ENCODE data around the gene TGM1. TPM values are rescaled to one million over a fixed set of nuclear protein-coding genes. Genes with fewer than 3 reads are reported as not detected.

Gene TGM1
- total and polyA plus RNA-seq, 5 donors from 2014 or later = 4.0 TPM; not detected in 4

- H3K4me1 ChIP-seq (ENCODE audit: control insufficient read depth, insufficient read depth, low read length, poor library complexity, severe bottlenecking) = peaks cover 31% of the 10 kb centered on the region
- Mint-ChIP-seq H3K4me1 (peaks cover 22 to 55% (median 39%) of the 10 kb centered on the region in 4 donors), H3K27ac (peak overlapping the region; percentile 78 to 93 (median 92)), H3K27me3 (no peaks in the 10 kb centered on the region), H3K4me3 (peak overlapping the region; percentile 6 to 86 (median 50)), H3K9me3 (no peaks in the 10 kb centered on the region), H3K36me3 (peaks cover 28% of the 10 kb centered on the region)
- H3K9me3 ChIP-seq (ENCODE audit: control insufficient read depth in 2 of 2, low read length in 2 of 2) = no peaks in the 10 kb centered on the region
- H3K27me3 ChIP-seq (ENCODE audit: control insufficient read depth, insufficient read depth, low read length) = no peaks in the 10 kb centered on the region
- DNase-seq = peak in 1 of 3 donors; percentile 18
- ATAC-seq (ENCODE audit: low read depth in 2 of 2) = no peak
- peak overlapping the region; percentile 0 for H3K4me3 ChIP-seq (ENCODE audit: low read depth, low read length)
- peaks cover 32% of the 10 kb centered on the region for H3K36me3 ChIP-seq (ENCODE audit: control insufficient read depth, insufficient read depth, low read length)
- peak overlapping the region; percentile 84 for H3K27ac ChIP-seq (ENCODE audit: insufficient read depth, low read length, poor library complexity, severe bottlenecking)
Measured at GRCh38 chr14:24297190-24297964, 34.4 kb upstream of the TGM1 start.

DNA sequence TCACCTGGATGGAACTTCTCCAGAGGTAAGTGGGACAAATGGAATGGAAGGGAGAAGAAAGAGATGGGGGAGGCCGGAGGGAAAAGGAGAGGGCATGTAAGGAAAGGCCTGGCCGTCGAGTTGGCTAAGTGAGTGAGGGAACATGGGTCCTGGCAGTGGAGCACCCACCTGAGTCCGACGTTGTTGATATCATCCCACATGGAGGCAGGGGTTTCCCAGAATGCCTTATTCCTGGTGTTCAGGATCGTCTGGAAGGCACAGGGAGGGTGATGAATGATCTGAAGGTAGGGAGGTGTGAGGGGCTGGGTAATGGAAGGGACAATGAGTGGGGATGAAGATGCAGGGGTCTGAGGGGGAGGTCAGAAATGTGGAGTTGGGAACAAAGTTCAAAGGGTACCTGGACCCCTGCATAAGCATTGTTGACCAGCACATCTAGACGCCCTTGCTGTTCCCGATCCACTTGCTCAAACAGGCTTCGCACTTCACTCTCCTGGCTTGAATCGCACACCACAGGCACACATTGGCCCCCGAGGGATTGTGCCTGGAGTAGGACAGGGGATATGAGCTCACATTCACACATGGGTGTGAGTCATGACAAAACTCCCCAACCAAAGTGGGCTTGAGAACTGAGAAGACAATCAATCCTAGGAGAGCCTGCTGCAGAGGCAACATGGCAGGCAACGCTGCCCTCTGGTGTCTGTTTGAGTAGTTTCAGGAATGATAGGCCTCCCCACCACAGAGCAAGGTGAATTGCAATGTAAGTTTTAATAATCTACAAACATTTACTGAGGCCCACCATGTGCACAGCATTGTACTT lies 33.6 kb upstream of the TGM1 start:
- ATAC-seq (ENCODE audit: low read depth in 2 of 2) (peak; percentile 63 to 70), DNase-seq (peak; percentile 55 to 84 (median 78))
- Histone ChIP-seq H3K4me1 (ENCODE audit: control insufficient read depth, insufficient read depth, low read length, poor library complexity, severe bottlenecking) (peaks cover 31% of the 10 kb centered on the region), H3K36me3 (ENCODE audit: control insufficient read depth, insufficient read depth, low read length) (peaks cover 32% of the 10 kb centered on the region), H3K27ac (ENCODE audit: insufficient read depth, low read length, poor library complexity, severe bottlenecking) (peak overlapping the region; percentile 84), H3K27me3 (ENCODE audit: control insufficient read depth, insufficient read depth, low read length) (no peaks in the 10 kb centered on the region), H3K9me3 (ENCODE audit: control insufficient read depth in 2 of 2, low read length in 2 of 2) (no peaks in the 10 kb centered on the region), H3K4me3 (ENCODE audit: low read depth, low read length) (peak overlapping the region; percentile 0)
- Mint-ChIP-seq H3K27me3 (no peaks in the 10 kb centered on the region), H3K4me3 (peak overlapping the region in 3 of 4 donors; percentile 39 to 86 (median 65)), H3K36me3 (peaks cover 29% of the 10 kb centered on the region), H3K4me1 (peaks cover 22 to 50% (median 35%) of the 10 kb centered on the region in 4 donors), H3K9me3 (no peaks in the 10 kb centered on the region), H3K27ac (peak overlapping the region; percentile 69 to 93 (median 92))

GRCh38 chr14:24293525-24293924 lies 30.5 kb upstream of the TGM1 start:
- H3K4me3 ChIP-seq (ENCODE audit: low read depth, low read length) = no peak overlapping the region
- peaks cover 46% of the 10 kb centered on the region for H3K36me3 ChIP-seq (ENCODE audit: control insufficient read depth, insufficient read depth, low read length)
- Mint-ChIP-seq H3K27ac (peak overlapping the region in 1 of 3 donors; percentile 56), H3K9me3 (no peaks in the 10 kb centered on the region), H3K36me3 (peaks cover 44% of the 10 kb centered on the region), H3K27me3 (no peaks in the 10 kb centered on the region), H3K4me3 (peak overlapping the region in 1 of 4 donors; percentile 43), H3K4me1 (peaks cover 14 to 27% (median 22%) of the 10 kb centered on the region in 4 donors)
- peaks cover 17% of the 10 kb centered on the region for H3K4me1 ChIP-seq (ENCODE audit: control insufficient read depth, insufficient read depth, low read length, poor library complexity, severe bottlenecking)
- no peaks in the 10 kb centered on the region for H3K27me3 ChIP-seq (ENCODE audit: control insufficient read depth, insufficient read depth, low read length)
- DNase-seq (no peak), ATAC-seq (ENCODE audit: low read depth in 2 of 2) (no peak)
- H3K9me3 ChIP-seq (ENCODE audit: control insufficient read depth in 2 of 2, low read length in 2 of 2) = no peaks in the 10 kb centered on the region
- H3K27ac ChIP-seq (ENCODE audit: insufficient read depth, low read length, poor library complexity, severe bottlenecking) = no peak overlapping the region

DNA sequence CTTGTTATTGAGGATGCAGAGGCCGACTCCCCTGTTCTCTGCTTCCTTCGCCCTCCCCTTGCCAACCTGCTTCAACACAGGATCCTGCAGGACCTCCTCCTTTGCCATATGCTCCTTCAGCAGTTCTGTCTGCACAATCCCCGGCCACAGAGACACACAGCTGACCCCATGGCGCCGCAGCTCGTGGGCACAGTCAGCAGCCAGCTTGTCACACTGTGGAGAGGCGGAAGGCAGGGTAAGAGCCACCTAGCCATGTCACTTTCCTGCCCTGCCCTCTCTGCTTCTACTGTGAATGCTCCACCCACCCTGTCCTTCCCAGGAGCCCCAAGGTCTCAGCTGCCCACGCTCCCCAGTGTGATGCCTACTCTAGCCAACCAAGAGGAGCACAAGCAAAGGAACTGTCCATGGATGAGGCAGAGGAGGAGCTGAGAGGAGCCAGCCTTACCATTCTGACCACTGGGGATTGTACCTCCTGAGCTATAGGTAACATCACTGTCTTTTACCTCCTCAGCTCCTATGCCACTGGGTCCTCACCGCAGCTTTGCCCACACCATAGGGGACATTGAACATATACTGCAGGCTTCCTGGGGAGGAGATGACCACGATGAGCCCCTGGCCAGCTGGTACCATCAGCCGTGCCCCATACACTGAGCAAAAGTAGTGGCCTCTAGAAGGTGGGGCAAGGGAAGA lies 29.3 kb upstream of the TGM1 start:
- Histone ChIP-seq H3K36me3 (ENCODE audit: control insufficient read depth, insufficient read depth, low read length) (peaks cover 46% of the 10 kb centered on the region), H3K4me3 (ENCODE audit: low read depth, low read length) (no peak overlapping the region), H3K27ac (ENCODE audit: insufficient read depth, low read length, poor library complexity, severe bottlenecking) (no peak overlapping the region), H3K27me3 (ENCODE audit: control insufficient read depth, insufficient read depth, low read length) (no peaks in the 10 kb centered on the region), H3K9me3 (ENCODE audit: control insufficient read depth in 2 of 2, low read length in 2 of 2) (no peaks in the 10 kb centered on the region), H3K4me1 (ENCODE audit: control insufficient read depth, insufficient read depth, low read length, poor library complexity, severe bottlenecking) (peaks cover 11% of the 10 kb centered on the region)
- H3K9me3 Mint-ChIP-seq = no peaks in the 10 kb centered on the region
- H3K27me3 Mint-ChIP-seq = no peaks in the 10 kb centered on the region
- H3K27ac Mint-ChIP-seq = peak overlapping the region in 2 of 3 donors; percentile 8 to 46
- no peak for DNase-seq
- no peak for ATAC-seq (ENCODE audit: low read depth in 2 of 2)
- peaks cover 8 to 25% (median 16%) of the 10 kb centered on the region in 4 donors for H3K4me1 Mint-ChIP-seq
- H3K4me3 Mint-ChIP-seq = no peak overlapping the region
- H3K36me3 Mint-ChIP-seq = peaks cover 50% of the 10 kb centered on the region

DNA sequence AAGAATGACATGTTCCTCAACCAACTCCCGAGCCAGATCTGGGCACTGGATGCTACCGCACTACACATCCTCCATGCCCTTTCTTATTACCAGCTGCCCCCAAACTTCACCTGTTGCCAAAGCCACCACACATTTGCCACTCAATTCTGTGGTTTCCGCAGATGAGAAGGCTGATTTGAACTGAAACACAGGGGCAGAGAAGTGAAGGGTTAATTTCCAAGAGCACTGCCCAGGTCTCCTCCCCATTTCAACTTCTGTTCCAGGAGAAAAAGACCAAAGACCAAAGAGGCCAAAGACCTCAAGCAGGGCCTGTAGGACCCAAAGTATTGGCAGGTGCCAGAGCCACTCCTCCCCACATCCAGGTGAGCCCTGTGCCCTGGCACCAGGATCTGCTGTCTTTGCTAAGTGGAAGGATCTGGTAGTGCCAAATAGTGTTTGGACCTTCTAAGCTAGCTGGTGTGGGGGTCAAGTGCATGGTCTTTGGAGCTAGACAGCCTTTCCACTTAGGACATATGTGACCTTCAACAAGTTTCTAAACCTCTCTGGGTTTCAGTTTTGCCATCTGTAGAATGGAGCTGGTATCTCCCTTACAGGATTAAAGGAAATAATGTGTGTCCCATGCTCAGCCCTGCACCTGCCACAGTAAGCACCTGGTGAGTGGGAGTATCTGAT lies 28.6 kb upstream of the TGM1 start:
- Mint-ChIP-seq H3K9me3 (no peaks in the 10 kb centered on the region), H3K36me3 (peaks cover 50% of the 10 kb centered on the region), H3K27ac (peak overlapping the region in 1 of 3 donors; percentile 8), H3K27me3 (no peaks in the 10 kb centered on the region), H3K4me1 (peaks cover under 1 to 19% (median 9%) of the 10 kb centered on the region in 4 donors), H3K4me3 (no peak overlapping the region)
- Histone ChIP-seq H3K9me3 (ENCODE audit: control insufficient read depth in 2 of 2, low read length in 2 of 2) (no peaks in the 10 kb centered on the region), H3K36me3 (ENCODE audit: control insufficient read depth, insufficient read depth, low read length) (peaks cover 46% of the 10 kb centered on the region), H3K27me3 (ENCODE audit: control insufficient read depth, insufficient read depth, low read length) (no peaks in the 10 kb centered on the region), H3K4me3 (ENCODE audit: low read depth, low read length) (no peak overlapping the region), H3K4me1 (ENCODE audit: control insufficient read depth, insufficient read depth, low read length, poor library complexity, severe bottlenecking) (peaks cover 7% of the 10 kb centered on the region), H3K27ac (ENCODE audit: insufficient read depth, low read length, poor library complexity, severe bottlenecking) (no peak overlapping the region)
- ATAC-seq (ENCODE audit: low read depth in 2 of 2) = no peak
- DNase-seq = no peak

DNA sequence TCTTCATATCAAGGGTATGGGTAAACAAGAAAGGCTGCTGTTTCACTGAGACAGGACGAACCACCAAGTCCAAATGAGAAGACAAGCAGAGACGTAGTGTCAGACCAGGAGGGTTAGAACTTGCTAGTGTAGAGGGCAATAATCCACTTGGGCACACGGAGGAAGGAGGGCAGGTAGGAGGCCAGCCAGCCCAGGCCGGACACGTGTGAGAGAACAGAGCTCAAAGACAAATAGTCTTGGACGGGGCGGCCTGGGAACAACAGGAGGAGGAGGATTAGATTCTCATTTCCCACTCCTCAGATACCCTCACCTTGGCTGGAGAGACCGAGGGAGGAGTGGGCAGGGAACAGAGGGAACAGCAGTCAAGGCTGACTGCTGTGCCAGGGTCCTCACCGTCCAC lies 27.8 kb upstream of the TGM1 start:
- H3K4me3 Mint-ChIP-seq = peak overlapping the region in 1 of 4 donors; percentile 13
- no peak overlapping the region for H3K4me3 ChIP-seq (ENCODE audit: low read depth, low read length)
- H3K36me3 ChIP-seq (ENCODE audit: control insufficient read depth, insufficient read depth, low read length) = peaks cover 39% of the 10 kb centered on the region
- ATAC-seq (ENCODE audit: low read depth in 2 of 2) (no peak), DNase-seq (no peak)
- peak overlapping the region in 1 of 3 donors; percentile 75 for H3K27ac Mint-ChIP-seq
- peaks cover 7% of the 10 kb centered on the region for H3K4me1 ChIP-seq (ENCODE audit: control insufficient read depth, insufficient read depth, low read length, poor library complexity, severe bottlenecking)
- H3K9me3 ChIP-seq (ENCODE audit: control insufficient read depth in 2 of 2, low read length in 2 of 2) = no peaks in the 10 kb centered on the region
- H3K27me3 Mint-ChIP-seq = no peaks in the 10 kb centered on the region
- no peaks in the 10 kb centered on the region for H3K27me3 ChIP-seq (ENCODE audit: control insufficient read depth, insufficient read depth, low read length)
- H3K4me1 Mint-ChIP-seq = peaks cover 0 to 12% (median 3%) of the 10 kb centered on the region in 4 donors
- no peak overlapping the region for H3K27ac ChIP-seq (ENCODE audit: insufficient read depth, low read length, poor library complexity, severe bottlenecking)
- no peaks in the 10 kb centered on the region for H3K9me3 Mint-ChIP-seq
- H3K36me3 Mint-ChIP-seq = peaks cover 44% of the 10 kb centered on the region

All from CD4-positive, CD25-positive, alpha-beta regulatory T cell (primary cell).